ENCODE measurements around the gene ETFRF1. TPM values are rescaled to one million over a fixed set of nuclear protein-coding genes. Genes with fewer than 3 reads are reported as not detected.

Gene ETFRF1
- total and polyA plus RNA-seq, 2 of the 8 experiments (the other 6 are each of a cell fraction or from before 2014, with no cell fraction given): 4.3 to 7.7 TPM

DNA sequence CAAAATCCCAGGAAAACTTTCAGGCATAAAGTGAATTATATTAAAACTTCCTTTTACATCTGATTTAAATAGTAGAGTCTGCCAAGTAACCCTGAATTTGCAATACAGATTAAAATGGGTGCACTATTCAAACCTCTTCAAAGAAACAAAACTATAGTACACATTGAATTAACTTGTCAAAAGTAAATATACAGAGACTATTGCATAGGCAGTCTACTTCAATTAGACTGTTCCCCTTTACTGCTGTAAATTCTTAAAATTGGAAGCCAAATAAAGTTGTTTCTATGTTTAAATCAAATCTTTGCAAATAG lies 48.6 kb downstream of the ETFRF1 start:
- Histone ChIP-seq H2AK5ac (ENCODE audit: low read depth, low read length) (no peak overlapping the region), H4K8ac (ENCODE audit: extremely low read depth, insufficient read depth, low read length) (no peak overlapping the region), H3K18ac (ENCODE audit: extremely low read depth, low read length) (no peak overlapping the region), H3K79me2 (ENCODE audit: control insufficient read depth in 1 of 2, insufficient read depth in 2 of 2, low read length in 2 of 2) (peaks cover 4 to 83% of the 10 kb centered on the region in 2 experiments; a peak in 3 of 4 replicates), H3K27me3 (replicated peaks in 1 of 4; ENCODE audit: control insufficient read depth in 3 of 4, extremely low read depth in 1 of 4, insufficient read depth in 3 of 4, low read length in 3 of 4) (no peaks in the 10 kb centered on the region), H3K9me3 (ENCODE audit: insufficient read depth in 2 of 2, low read depth in 1 of 2, low read length in 1 of 2) (no peaks in the 10 kb centered on the region), H3K79me1 (ENCODE audit: low read depth, low read length) (0 out of 2 replicates have a peak, but pooled peaks cover 2% of the 10 kb centered on the region), H4K20me1 (replicated peaks in 1 of 2; ENCODE audit: control insufficient read depth in 1 of 2, insufficient read depth in 2 of 2, low read length in 2 of 2) (peaks cover 0 to 9% of the 10 kb centered on the region in 2 experiments), H2BK20ac (ENCODE audit: low read length) (no peak overlapping the region), H3K4me3 (ENCODE audit: extremely low read depth in 1 of 4, insufficient read depth in 2 of 4, low read depth in 3 of 4, low read length in 4 of 4) (no peak overlapping the region), H2BK15ac (ENCODE audit: low read length) (no peak overlapping the region), H3K9ac (replicated peaks in 1 of 4; ENCODE audit: extremely low read depth in 1 of 4, low read depth in 3 of 4, low read length in 3 of 4) (no peak overlapping the region), H2BK12ac (ENCODE audit: low read depth, low read length) (no peak overlapping the region), H3K23ac (ENCODE audit: insufficient read length) (no peak overlapping the region), H4K5ac (ENCODE audit: insufficient read length, low read depth, low read length) (no peak overlapping the region), H3K56ac (replicated peaks; ENCODE audit: insufficient read length, low read depth, low read length) (no peak overlapping the region), H3K36me3 (ENCODE audit: control insufficient read depth in 2 of 4, insufficient read depth in 4 of 4, low read length in 3 of 4) (peaks cover 0 to 33% (median 0%) of the 10 kb centered on the region in 4 experiments; a peak in 6 of 8 replicates), H3K4ac (replicated peaks; ENCODE audit: insufficient read length, low read depth, low read length) (no peak overlapping the region), H3K23me2 (ENCODE audit: low read depth, low read length) (no peaks in the 10 kb centered on the region), H3K4me2 (ENCODE audit: insufficient read depth in 1 of 2, low read depth in 2 of 2, low read length in 2 of 2) (no peak overlapping the region), H3K4me1 (replicated peaks in 1 of 4; ENCODE audit: control insufficient read depth in 3 of 4, insufficient read depth in 4 of 4, low read length in 3 of 4) (no peaks in the 10 kb centered on the region), H3K27ac (ENCODE audit: low read depth, low read length) (no peak overlapping the region), H3K14ac (ENCODE audit: insufficient read length) (no peak overlapping the region), H2BK120ac (replicated peaks; ENCODE audit: low read depth, low read length) (no peak overlapping the region), H2AFZ (ENCODE audit: low read length) (no peak overlapping the region), H2BK5ac (ENCODE audit: low read depth, low read length) (no peak overlapping the region), H4K91ac (replicated peaks; ENCODE audit: insufficient read length, low read length) (no peak overlapping the region)
- FAIRE-seq (no peak), DNase-seq (ENCODE audit: low read depth in 1 of 2, low spot score in 2 of 2) (no peak)
- POLR2A ChIA-PET (ENCODE audit: partially characterized antibody): no interaction called here
- CTCF ChIA-PET (ENCODE audit: partially characterized antibody): no interaction called here
- TF ChIP-seq POLR2A (IDR thresholded peaks at IDR 0.05; ENCODE audit: control extremely low read depth in 1 of 2, low read depth in 2 of 2, low read length in 2 of 2) (no peak), TEAD4 (IDR thresholded peaks at IDR 0.05; ENCODE audit: low read depth, low read length) (no peak), SP1 (IDR thresholded peaks at IDR 0.05; ENCODE audit: low read depth, low read length) (no peak), NRF1 (IDR thresholded peaks at IDR 0.05; ENCODE audit: low read depth, low read length) (no peak), CHD2 (IDR thresholded peaks at IDR 0.05; ENCODE audit: low read length) (no peak), ASH2L (IDR thresholded peaks at IDR 0.05; ENCODE audit: low read length) (no peak), HDAC6 (IDR thresholded peaks at IDR 0.05; ENCODE audit: low read depth, low read length) (no peak), BACH1 (IDR thresholded peaks at IDR 0.05; ENCODE audit: low read length) (no peak), POLR2AphosphoS5 (IDR thresholded peaks at IDR 0.05; ENCODE audit: low read depth, low read length) (no peak), JUN (IDR thresholded peaks at IDR 0.05; ENCODE audit: low read depth, low read length) (no peak), EZH2 (IDR thresholded peaks at IDR 0.05; ENCODE audit: low read depth, low read length, severe bottlenecking) (no peak)

Data from H1 (cell line).